IMR-90 (cell line): ENCODE results near the gene CAMTA1. TPM values are rescaled to one million over a fixed set of nuclear protein-coding genes. Genes with fewer than 3 reads are reported as not detected.

Experiments
- ATAC-seq: fragments of 200-7000 bp; cut with Tn5 transposase; 2 replicates; pipeline ENCODE4 v1.9.1; 2020; ENCODE audit warnings: low read depth, mild to moderate bottlenecking, moderate library complexity
- BruUV-seq: library from RNA; stranded (reverse); fragments of 400-500 nt; replicated peaks from 2 replicates; lab custom pipeline; 2021; lab: Mats Ljungman, UMichigan
- CTCF ChIA-PET: fragments of 300-600 bp; formaldehyde crosslinking; extraction: SDS; loops from one replicate; lab custom pipeline; 2021; ENCODE audit warnings: antibody characterized with exemption; lab: Yijun Ruan, JAX
- POLR2A ChIA-PET: fragments of 300-600 bp; sonication (Branson Sonifier 250); formaldehyde crosslinking; loops from one replicate; lab custom pipeline; 2022; ENCODE audit warnings: antibody characterized with exemption; ENCODE audit not compliant: unreplicated experiment; lab: Charles Lee
- DNase-seq: peaks from one replicate; pipeline ENCODE4 v3.0.0; 2013
- H2AFZ ChIP-seq: replicated peaks from 2 replicates; pipeline ENCODE3; 2013; ENCODE audit warnings: low read length, mild to moderate bottlenecking; ENCODE audit not compliant: poor library complexity
- H2AK5ac ChIP-seq: 2 replicates; pipeline ENCODE4 v1.6.1; 2013; ENCODE audit warnings: low read depth, low read length, inconsistent platforms
- H2AK9ac ChIP-seq: replicated peaks from 2 replicates; pipeline ENCODE3; 2013; ENCODE audit warnings: mild to moderate bottlenecking, low read depth, low read length, moderate library complexity; ENCODE audit not compliant: poor library complexity
- H2BK120ac ChIP-seq: 2 replicates; pipeline ENCODE4 v1.6.1; 2013; ENCODE audit warnings: low read depth, low read length, inconsistent platforms
- H2BK15ac ChIP-seq: 3 replicates; pipeline ENCODE4 v1.6.1; 2013; ENCODE audit warnings: low read depth, low read length, inconsistent platforms
- H2BK20ac ChIP-seq: 2 replicates; pipeline ENCODE4 v1.6.1; 2013; ENCODE audit warnings: low read depth, mild to moderate bottlenecking, inconsistent platforms, low read length, moderate library complexity
- H2BK5ac ChIP-seq: 2 replicates; pipeline ENCODE4 v1.6.1; 2013; ENCODE audit warnings: mild to moderate bottlenecking, low read depth, low read length, inconsistent platforms; ENCODE audit not compliant: poor library complexity, severe bottlenecking
- H3K14ac ChIP-seq: replicated peaks from 2 replicates; pipeline ENCODE4 v1.6.1; 2013; ENCODE audit warnings: low read depth, low read length, inconsistent platforms
- H3K18ac ChIP-seq: 2 replicates; pipeline ENCODE4 v1.6.1; 2013; ENCODE audit warnings: low read depth, low read length, control low read depth
- H3K23ac ChIP-seq: 2 replicates; pipeline ENCODE4 v1.6.1; 2013; ENCODE audit warnings: low read depth, low read length, inconsistent platforms
- H3K27ac ChIP-seq: 2 replicates; pipeline ENCODE4 v1.5.1; 2013; ENCODE audit warnings: mild to moderate bottlenecking, control low read depth, low read length; ENCODE audit not compliant: insufficient read depth
- H3K27me3 ChIP-seq: 2 replicates; pipeline ENCODE4 v1.6.1; 2013; ENCODE audit warnings: low read length; ENCODE audit not compliant: control insufficient read depth, insufficient read depth
- H3K36me3 ChIP-seq: 2 replicates; pipeline ENCODE4 v1.6.1; 2013; ENCODE audit warnings: low read length, mixed read lengths; ENCODE audit not compliant: control insufficient read depth, insufficient read depth
- H3K4ac ChIP-seq: 2 replicates; pipeline ENCODE4 v1.6.1; 2013; ENCODE audit warnings: low read depth, low read length, inconsistent platforms
- H3K4me1 ChIP-seq: 2 replicates; pipeline ENCODE4 v1.6.1; 2013; ENCODE audit warnings: low read length, mixed read lengths; ENCODE audit not compliant: control insufficient read depth, insufficient read depth
- H3K4me2 ChIP-seq: 2 replicates; pipeline ENCODE4 v1.6.1; 2013; ENCODE audit warnings: low read depth, mild to moderate bottlenecking, control low read depth, low read length, moderate library complexity
- H3K4me3 ChIP-seq: 2 replicates; pipeline ENCODE4 v1.5.1; 2013; ENCODE audit warnings: low read depth, mild to moderate bottlenecking, control low read depth, low read length, moderate library complexity; ENCODE audit not compliant: insufficient read depth
- H3K56ac ChIP-seq: 2 replicates; pipeline ENCODE4 v1.6.1; 2013; ENCODE audit warnings: low read length, inconsistent platforms; ENCODE audit not compliant: insufficient read depth; ENCODE audit errors: extremely low read depth
- H3K79me1 ChIP-seq, 2 experiments: 2 replicates each; pipeline ENCODE4 v1.6.1; 2013; ENCODE audit warnings: low read length in 2 of 2, inconsistent platforms in 1 of 2, low read depth in 1 of 2
- H3K9ac ChIP-seq: 2 replicates; pipeline ENCODE4 v1.6.1; 2013; ENCODE audit warnings: low read depth, low read length, control low read depth
- H3K9me1 ChIP-seq: 2 replicates; pipeline ENCODE4 v1.6.1; 2013; ENCODE audit warnings: low read length, inconsistent platforms; ENCODE audit not compliant: insufficient read depth
- H3K9me3 ChIP-seq: 2 replicates; pipeline ENCODE4 v1.6.1; 2013; ENCODE audit warnings: low read length; ENCODE audit not compliant: control insufficient read depth, insufficient read depth
- H4K20me1 ChIP-seq: 2 replicates; pipeline ENCODE4 v1.6.1; 2013; ENCODE audit warnings: low read length, inconsistent platforms; ENCODE audit not compliant: insufficient read depth
- H4K5ac ChIP-seq: 2 replicates; pipeline ENCODE4 v1.6.1; 2013; ENCODE audit warnings: mild to moderate bottlenecking, low read depth, low read length, control low read depth
- H4K8ac ChIP-seq, 2 experiments: 2 replicates each; pipeline ENCODE4 v1.6.1; 2013; ENCODE audit warnings: low read depth in 2 of 2, low read length in 2 of 2, control low read depth in 1 of 2, inconsistent platforms in 1 of 2
- H4K91ac ChIP-seq: 2 replicates; pipeline ENCODE4 v1.6.1; 2013; ENCODE audit warnings: low read depth, low read length, inconsistent platforms; ENCODE audit not compliant: insufficient read depth
- BHLHE40 ChIP-seq: fragments of 150-350 bp; IDR thresholded peaks from 2 replicates; pipeline ENCODE4 v1.6.1; 2016; ENCODE audit warnings: mild to moderate bottlenecking, low read depth, low read length
- CEBPB ChIP-seq: IDR thresholded peaks from 2 replicates; pipeline ENCODE4 v1.6.1; 2012; ENCODE audit warnings: low read depth, low read length, improper control_type of control experiment
- CHD1 ChIP-seq: IDR thresholded peaks from 2 replicates; pipeline ENCODE4 v1.6.1; 2012; ENCODE audit warnings: low read depth, low read length, improper control_type of control experiment
- FOS ChIP-seq: fragments of 150-350 bp; IDR thresholded peaks from 2 replicates; pipeline ENCODE4 v1.6.1; 2016; ENCODE audit warnings: low read depth, low read length
- MAFK ChIP-seq: IDR thresholded peaks from 2 replicates; pipeline ENCODE4 v1.6.1; 2012; ENCODE audit warnings: low read depth, low read length, improper control_type of control experiment
- MAZ ChIP-seq: IDR thresholded peaks from 2 replicates; pipeline ENCODE4 v1.6.1; 2012; ENCODE audit warnings: low read depth, mild to moderate bottlenecking, low read length, improper control_type of control experiment, moderate library complexity, borderline replicate concordance
- MXI1 ChIP-seq: IDR thresholded peaks from 2 replicates; pipeline ENCODE4 v1.6.1; 2012; ENCODE audit warnings: low read depth, mild to moderate bottlenecking, low read length, moderate library complexity, borderline replicate concordance
- NFE2L2 ChIP-seq: fragments of 150-350 bp; IDR thresholded peaks from 2 replicates; pipeline ENCODE4 v1.6.1; 2016; ENCODE audit warnings: low read depth, mild to moderate bottlenecking, low read length
- POLR2A ChIP-seq: IDR thresholded peaks from 2 replicates; pipeline ENCODE4 v1.6.1; 2012; ENCODE audit warnings: mild to moderate bottlenecking, low read depth, low read length
- RAD21 ChIP-seq: IDR thresholded peaks from 2 replicates; pipeline ENCODE4 v1.6.1; 2012; ENCODE audit warnings: low read length, improper control_type of control experiment
- SMC3 ChIP-seq: fragments of 150-350 bp; IDR thresholded peaks from 2 replicates; pipeline ENCODE4 v1.6.1; 2016; ENCODE audit warnings: low read depth, mild to moderate bottlenecking, antibody characterized with exemption, low read length, moderate library complexity
- WGBS, 2 experiments: methylation state at CpG; one replicate each; pipeline versions ENCODE4 v1.1.5 to v1.1.7; 2013; ENCODE audit warnings: missing lambda C conversion rate in 2 of 2; ENCODE audit not compliant: insufficient read length in 1 of 2; ENCODE audit errors: extremely low coverage in 2 of 2; 5-methylcytosine and 5-hydroxymethylcytosine counted together
- dilution Hi-C: fragments of 300-500 bp; cut with HindIII; formaldehyde crosslinking; loops from one replicate; pipeline ENCODE4 v1.14.3; 2018; ENCODE audit warnings: low sequenced_read_pairs; ENCODE audit not compliant: unreplicated experiment
- in situ Hi-C: fragments of 300-500 bp; cut with MboI; formaldehyde crosslinking; loops from 3 replicates; pipeline ENCODE4 v1.14.3; 2019; ENCODE audit warnings: low sequenced_read_pairs, inconsistent platforms, mixed read lengths
- intact Hi-C: fragments of 100-400 bp; cut with micrococcal nuclease; formaldehyde crosslinking; loops from 2 replicates; pipeline ENCODE4 v1.10.0; 2022
- polyA plus RNA-seq, 3 experiments: library from polyadenylated mRNA; depleted of rRNA; stranded (reverse); fragments of >200 nt; gene quantifications; 2 replicates each; pipeline ENCODE4 v1.2.3, GENCODE V29; 2012; ENCODE audit warnings: low replicate concordance in 1 of 3
- total RNA-seq: library from RNA; depleted of rRNA; stranded (reverse); fragments of >200 nt; gene quantifications from 2 replicates; pipeline ENCODE4 v1.2.3, GENCODE V29; 2012
- TF ChIP-seq, protein P1 (sequence below): fragments of 150-350 bp; IDR thresholded peaks from 2 replicates; pipeline ENCODE4 v1.6.1; 2017; ENCODE audit warnings: mild to moderate bottlenecking, antibody characterized with exemption, low read length, low read depth
- TF ChIP-seq, protein P2 (sequence below): fragments of 150-350 bp; IDR thresholded peaks from 2 replicates; pipeline ENCODE4 v1.6.1; 2016; ENCODE audit warnings: low read depth, mild to moderate bottlenecking, low read length, moderate library complexity, borderline replicate concordance
- TF ChIP-seq, protein P3 (sequence below): conservative IDR thresholded peaks from 2 replicates; pipeline ENCODE4 v1.5.1; 2012; ENCODE audit warnings: mild to moderate bottlenecking, low read depth, low read length, improper control_type of control experiment

CAMTA1 gene
- total and polyA plus RNA-seq, 2 of the 4 experiments (the other 2 are of a cell fraction) = 35.5 to 74.3 TPM

- H3K9ac ChIP-seq = no peak overlapping the region
- H3K56ac ChIP-seq = no peak overlapping the region
- no peaks in the 10 kb centered on the region; the same call in 1 of the 2 replicates for H3K27me3 ChIP-seq
- no peak overlapping the region for H2AK5ac ChIP-seq
- no peak overlapping the region for H3K4ac ChIP-seq
- H2BK120ac ChIP-seq = no peak overlapping the region
- H3K23ac ChIP-seq = no peak overlapping the region
- ATAC-seq (no peak), DNase-seq (no peak)
- no peaks in the 10 kb centered on the region; a peak in 1 of 4 replicates for H3K79me1 ChIP-seq
- H4K91ac ChIP-seq = no peak overlapping the region
- no peak overlapping the region for H4K5ac ChIP-seq
- peaks cover 2% of the 10 kb centered on the region; the same call in 1 of the 2 replicates for H3K4me1 ChIP-seq
- no peak overlapping the region for H3K18ac ChIP-seq
- H3K36me3 ChIP-seq = no peaks in the 10 kb centered on the region
- POLR2A ChIA-PET = no interaction called here
- no peak overlapping the region for H4K8ac ChIP-seq
- in situ Hi-C loops (no loop called here), dilution Hi-C loops (no loop called here), intact Hi-C loops (loop anchor here (10.0 kb wide), 1 partner anchor 443 kb away; no protein-coding TSS in a partner anchor)
- H3K4me3 ChIP-seq = no peak overlapping the region
- no peak overlapping the region for H3K14ac ChIP-seq
- H3K9me3 ChIP-seq = no peaks in the 10 kb centered on the region
- H2AK9ac ChIP-seq = no peak overlapping the region
- no peak overlapping the region for H2BK5ac ChIP-seq
- H4K20me1 ChIP-seq = no peaks in the 10 kb centered on the region
- peaks cover 4% of the 10 kb centered on the region; the same call in 1 of the 2 replicates for H3K9me1 ChIP-seq
- H3K27ac ChIP-seq = no peak overlapping the region
- H2BK15ac ChIP-seq = no peak overlapping the region
- H2BK20ac ChIP-seq = no peak overlapping the region
- H3K4me2 ChIP-seq = no peak overlapping the region
- BruUV-seq = no TSS peak
- 75% methylated on average over 2 of the region's 2 CpGs; no CpG with 5 or more reads in 1 of the 2 experiments for WGBS, 2 experiments
- CTCF ChIA-PET = no interaction called here
- no peak overlapping the region for H2AFZ ChIP-seq
- TF ChIP-seq, protein P1, sequence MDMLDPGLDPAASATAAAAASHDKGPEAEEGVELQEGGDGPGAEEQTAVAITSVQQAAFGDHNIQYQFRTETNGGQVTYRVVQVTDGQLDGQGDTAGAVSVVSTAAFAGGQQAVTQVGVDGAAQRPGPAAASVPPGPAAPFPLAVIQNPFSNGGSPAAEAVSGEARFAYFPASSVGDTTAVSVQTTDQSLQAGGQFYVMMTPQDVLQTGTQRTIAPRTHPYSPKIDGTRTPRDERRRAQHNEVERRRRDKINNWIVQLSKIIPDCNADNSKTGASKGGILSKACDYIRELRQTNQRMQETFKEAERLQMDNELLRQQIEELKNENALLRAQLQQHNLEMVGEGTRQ = no peak
- TF ChIP-seq NFE2L2 (no peak), RAD21 (no peak), FOS (no peak), BHLHE40 (no peak), MAZ (no peak), CEBPB (no peak), MAFK (no peak), POLR2A (no peak), SMC3 (no peak), MXI1 (no peak), CHD1 (no peak)
- TF ChIP-seq, protein P2, sequence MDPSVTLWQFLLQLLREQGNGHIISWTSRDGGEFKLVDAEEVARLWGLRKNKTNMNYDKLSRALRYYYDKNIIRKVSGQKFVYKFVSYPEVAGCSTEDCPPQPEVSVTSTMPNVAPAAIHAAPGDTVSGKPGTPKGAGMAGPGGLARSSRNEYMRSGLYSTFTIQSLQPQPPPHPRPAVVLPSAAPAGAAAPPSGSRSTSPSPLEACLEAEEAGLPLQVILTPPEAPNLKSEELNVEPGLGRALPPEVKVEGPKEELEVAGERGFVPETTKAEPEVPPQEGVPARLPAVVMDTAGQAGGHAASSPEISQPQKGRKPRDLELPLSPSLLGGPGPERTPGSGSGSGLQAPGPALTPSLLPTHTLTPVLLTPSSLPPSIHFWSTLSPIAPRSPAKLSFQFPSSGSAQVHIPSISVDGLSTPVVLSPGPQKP = no peak
- TF ChIP-seq, protein P3, sequence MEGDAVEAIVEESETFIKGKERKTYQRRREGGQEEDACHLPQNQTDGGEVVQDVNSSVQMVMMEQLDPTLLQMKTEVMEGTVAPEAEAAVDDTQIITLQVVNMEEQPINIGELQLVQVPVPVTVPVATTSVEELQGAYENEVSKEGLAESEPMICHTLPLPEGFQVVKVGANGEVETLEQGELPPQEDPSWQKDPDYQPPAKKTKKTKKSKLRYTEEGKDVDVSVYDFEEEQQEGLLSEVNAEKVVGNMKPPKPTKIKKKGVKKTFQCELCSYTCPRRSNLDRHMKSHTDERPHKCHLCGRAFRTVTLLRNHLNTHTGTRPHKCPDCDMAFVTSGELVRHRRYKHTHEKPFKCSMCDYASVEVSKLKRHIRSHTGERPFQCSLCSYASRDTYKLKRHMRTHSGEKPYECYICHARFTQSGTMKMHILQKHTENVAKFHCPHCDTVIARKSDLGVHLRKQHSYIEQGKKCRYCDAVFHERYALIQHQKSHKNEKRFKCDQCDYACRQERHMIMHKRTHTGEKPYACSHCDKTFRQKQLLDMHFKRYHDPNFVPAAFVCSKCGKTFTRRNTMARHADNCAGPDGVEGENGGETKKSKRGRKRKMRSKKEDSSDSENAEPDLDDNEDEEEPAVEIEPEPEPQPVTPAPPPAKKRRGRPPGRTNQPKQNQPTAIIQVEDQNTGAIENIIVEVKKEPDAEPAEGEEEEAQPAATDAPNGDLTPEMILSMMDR = no peak
Observed at GRCh38 chr1:6902153-6902552, 116.9 kb downstream of the CAMTA1 start.
